ENCODE data around the gene RGMA. TPM values are rescaled to one million over a fixed set of nuclear protein-coding genes. Genes with fewer than 3 reads are reported as not detected.
"Not testable (repeated sequence)": the region's sequence is repeated elsewhere in the genome, so short reads cannot be mapped to it uniquely, and the experiment has no call there.

The RGMA gene
- total and polyA plus RNA-seq, 10 of the 15 experiments (the other 5 are each of a cell fraction or from before 2014, with no cell fraction given), result not detected

DNA sequence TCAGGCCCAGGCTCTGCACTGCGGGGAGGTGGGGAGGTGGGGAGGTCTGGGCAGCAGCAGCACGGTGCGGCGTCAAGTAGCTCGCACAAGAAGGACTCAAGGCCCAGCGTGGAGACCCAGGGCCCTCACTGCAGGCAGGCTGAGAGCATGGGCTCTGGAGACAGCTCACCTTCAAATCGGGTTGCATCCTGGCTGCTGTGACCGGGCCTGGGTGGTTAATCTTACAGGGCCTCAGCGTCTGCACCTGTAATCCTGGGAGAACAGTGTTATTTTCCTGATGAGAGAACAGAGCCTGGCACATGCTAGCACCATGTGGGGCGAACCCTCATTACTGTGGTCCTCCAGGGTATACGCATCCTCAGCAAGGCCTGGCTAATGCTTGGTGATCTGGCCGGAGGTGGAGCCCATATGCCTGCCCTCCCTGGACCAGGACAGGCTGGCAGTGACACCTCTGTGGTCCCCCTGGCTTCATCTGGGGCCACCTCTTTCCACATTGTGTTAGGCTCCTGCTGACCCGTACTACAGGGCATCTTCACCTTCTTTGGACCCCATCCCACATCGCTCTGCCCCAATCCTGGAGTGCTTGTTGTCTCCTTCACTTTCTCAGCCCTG lies 55.5 kb downstream of the RGMA start:
- ATAC-seq (no peak), FAIRE-seq (no peak), DNase-seq (ENCODE audit: low read depth, low spot score) (no peak)
- no peak overlapping the region for H3K4me2 ChIP-seq (ENCODE audit: control insufficient read depth, insufficient read depth)
- H3K36me3 ChIP-seq (ENCODE audit: control insufficient read depth in 2 of 2, insufficient read depth in 2 of 2, low read length in 1 of 2), result no peaks in the 10 kb centered on the region
- H3K79me2 ChIP-seq (ENCODE audit: control insufficient read depth, insufficient read depth, low read length), result no peaks in the 10 kb centered on the region
- no peaks in the 10 kb centered on the region for H3K4me1 ChIP-seq (ENCODE audit: control insufficient read depth, insufficient read depth, low read length)
- in situ Hi-C loops (cut with MboI), result loop anchor here (25.0 kb wide), 1 partner anchor 1279 kb away; no protein-coding TSS in a partner anchor
- H3K4me3 ChIP-seq, result no peak overlapping the region
- H4K20me1 ChIP-seq (ENCODE audit: control insufficient read depth, insufficient read depth), result peaks cover 4% of the 10 kb centered on the region; the same call in 1 of the 2 replicates
- no TSS peak for BruUV-seq (replicated peaks)
- intact Hi-C loops (cut with micrococcal nuclease; ENCODE audit: unreplicated experiment), result loop anchor here (5.0 to 10.0 kb wide), 2 partner anchors 239 to 944 kb away; no protein-coding TSS in a partner anchor
- no peak overlapping the region for H3K27ac ChIP-seq (ENCODE audit: control insufficient read depth, insufficient read depth)
- no peak overlapping the region for H2AFZ ChIP-seq (ENCODE audit: control insufficient read depth, low read depth, low read length)
- no peaks in the 10 kb centered on the region for H3K27me3 ChIP-seq (replicated peaks in 1 of 2; ENCODE audit: control insufficient read depth in 2 of 2, insufficient read depth in 2 of 2, low read length in 1 of 2)
- POLR2A ChIA-PET, result no interaction called here
- CTCF ChIA-PET, result interaction anchor here (1.7 kb wide), 1 partner anchor 236 kb away, joined by 8 read pairs; no protein-coding TSS in a partner anchor
- no peak overlapping the region for H3K9ac ChIP-seq (ENCODE audit: control insufficient read depth, insufficient read depth, low read length)
- RAD21 ChIA-PET (ENCODE audit: unreplicated experiment), result interaction anchor here (2.7 kb wide), 1 partner anchor 1086 kb away, joined by 9 read pairs; no protein-coding TSS in a partner anchor
- SMC1A ChIA-PET (ENCODE audit: uncharacterized antibody, unreplicated experiment), result interaction anchor here (1.8 kb wide), 1 partner anchor 1086 kb away, joined by 4 read pairs; no protein-coding TSS in a partner anchor
- 40% methylated on average over 10 of the region's 14 CpGs for WGBS (ENCODE audit: insufficient coverage, insufficient replicate concordance, low lambda C conversion rate, missing lambda C conversion rate)
- TF ChIP-seq, protein P1, sequence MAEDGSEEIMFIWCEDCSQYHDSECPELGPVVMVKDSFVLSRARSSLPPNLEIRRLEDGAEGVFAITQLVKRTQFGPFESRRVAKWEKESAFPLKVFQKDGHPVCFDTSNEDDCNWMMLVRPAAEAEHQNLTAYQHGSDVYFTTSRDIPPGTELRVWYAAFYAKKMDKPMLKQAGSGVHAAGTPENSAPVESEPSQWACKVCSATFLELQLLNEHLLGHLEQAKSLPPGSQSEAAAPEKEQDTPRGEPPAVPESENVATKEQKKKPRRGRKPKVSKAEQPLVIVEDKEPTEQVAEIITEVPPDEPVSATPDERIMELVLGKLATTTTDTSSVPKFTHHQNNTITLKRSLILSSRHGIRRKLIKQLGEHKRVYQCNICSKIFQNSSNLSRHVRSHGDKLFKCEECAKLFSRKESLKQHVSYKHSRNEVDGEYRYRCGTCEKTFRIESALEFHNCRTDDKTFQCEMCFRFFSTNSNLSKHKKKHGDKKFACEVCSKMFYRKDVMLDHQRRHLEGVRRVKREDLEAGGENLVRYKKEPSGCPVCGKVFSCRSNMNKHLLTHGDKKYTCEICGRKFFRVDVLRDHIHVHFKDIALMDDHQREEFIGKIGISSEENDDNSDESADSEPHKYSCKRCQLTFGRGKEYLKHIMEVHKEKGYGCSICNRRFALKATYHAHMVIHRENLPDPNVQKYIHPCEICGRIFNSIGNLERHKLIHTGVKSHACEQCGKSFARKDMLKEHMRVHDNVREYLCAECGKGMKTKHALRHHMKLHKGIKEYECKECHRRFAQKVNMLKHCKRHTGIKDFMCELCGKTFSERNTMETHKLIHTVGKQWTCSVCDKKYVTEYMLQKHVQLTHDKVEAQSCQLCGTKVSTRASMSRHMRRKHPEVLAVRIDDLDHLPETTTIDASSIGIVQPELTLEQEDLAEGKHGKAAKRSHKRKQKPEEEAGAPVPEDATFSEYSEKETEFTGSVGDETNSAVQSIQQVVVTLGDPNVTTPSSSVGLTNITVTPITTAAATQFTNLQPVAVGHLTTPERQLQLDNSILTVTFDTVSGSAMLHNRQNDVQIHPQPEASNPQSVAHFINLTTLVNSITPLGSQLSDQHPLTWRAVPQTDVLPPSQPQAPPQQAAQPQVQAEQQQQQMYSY (CRISPR knock-in tag; IDR thresholded peaks at IDR 0.05), result no peak
- TF ChIP-seq ZNF274 (IDR thresholded peaks at IDR 0.05; ENCODE audit: insufficient read depth, insufficient read length) (no peak), ZBED1 (IDR thresholded peaks at IDR 0.05; ENCODE audit: borderline replicate concordance) (no peak), ZNF24 (IDR thresholded peaks at IDR 0.05) (no peak)
- no peaks in the 10 kb centered on the region for H3K9me3 ChIP-seq (replicated peaks; ENCODE audit: control insufficient read depth, insufficient read depth, low read length)

DNA sequence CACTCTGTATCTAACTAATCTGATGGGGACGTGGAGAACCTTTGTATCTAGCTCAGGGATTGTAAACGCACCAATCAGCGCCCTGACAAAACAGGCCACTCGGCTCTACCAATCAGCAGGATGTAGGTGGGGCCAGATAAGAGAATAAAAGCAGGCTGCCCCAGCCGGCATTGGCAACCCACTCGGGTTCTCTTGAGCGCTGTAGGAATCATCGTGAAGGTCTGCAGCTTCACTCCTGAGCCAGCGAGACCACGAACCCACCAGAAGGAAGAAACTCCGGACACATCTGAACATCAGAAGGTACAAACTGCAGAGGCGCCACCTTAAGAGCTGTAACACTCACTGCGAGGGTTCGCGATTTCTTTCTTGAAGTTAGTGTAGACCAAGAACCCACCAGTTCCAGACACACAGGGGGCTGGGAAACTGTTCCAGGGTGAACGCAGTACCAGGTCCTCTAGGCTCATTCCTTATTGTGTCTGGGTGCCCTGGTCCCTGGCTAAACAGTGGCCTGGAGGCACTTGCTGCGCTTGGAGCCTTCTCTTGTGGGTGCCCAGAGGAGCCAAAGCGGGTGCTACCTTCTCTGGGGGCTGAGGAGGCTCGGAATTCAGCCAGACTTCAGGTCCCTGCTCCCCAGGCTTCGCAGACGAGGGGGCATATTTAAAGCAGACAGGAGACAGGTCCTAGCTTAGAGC lies 56.4 kb downstream of the RGMA start:
- H3K4me1 ChIP-seq (ENCODE audit: control insufficient read depth, insufficient read depth, low read length); H2AFZ ChIP-seq (ENCODE audit: control insufficient read depth, low read depth, low read length); H3K4me3 ChIP-seq; H3K4me2 ChIP-seq (ENCODE audit: control insufficient read depth, insufficient read depth); H3K27me3 ChIP-seq (replicated peaks in 1 of 2; ENCODE audit: control insufficient read depth in 2 of 2, insufficient read depth in 2 of 2, low read length in 1 of 2); H3K9ac ChIP-seq (ENCODE audit: control insufficient read depth, insufficient read depth, low read length); H3K36me3 ChIP-seq (ENCODE audit: control insufficient read depth in 2 of 2, insufficient read depth in 2 of 2, low read length in 1 of 2); RAD21 ChIA-PET (ENCODE audit: unreplicated experiment); DNase-seq (ENCODE audit: low read depth, low spot score); ATAC-seq; H3K9me3 ChIP-seq (replicated peaks; ENCODE audit: control insufficient read depth, insufficient read depth, low read length); FAIRE-seq; H3K79me2 ChIP-seq (ENCODE audit: control insufficient read depth, insufficient read depth, low read length); H3K27ac ChIP-seq (ENCODE audit: control insufficient read depth, insufficient read depth); POLR2A ChIA-PET; BruUV-seq (replicated peaks); H4K20me1 ChIP-seq (ENCODE audit: control insufficient read depth, insufficient read depth): not testable (repeated sequence)
- intact Hi-C loops (cut with micrococcal nuclease; ENCODE audit: unreplicated experiment), result loop anchor here (5.0 to 10.0 kb wide), 2 partner anchors 238 to 945 kb away; no protein-coding TSS in a partner anchor
- in situ Hi-C loops (cut with MboI), result loop anchor here (25.0 kb wide), 1 partner anchor 1280 kb away; no protein-coding TSS in a partner anchor
- SMC1A ChIA-PET (ENCODE audit: uncharacterized antibody, unreplicated experiment), result interaction anchor here (1.8 kb wide), 1 partner anchor 1087 kb away, joined by 4 read pairs; no protein-coding TSS in a partner anchor
- CTCF ChIA-PET, result interaction anchor here (1.4 to 5.8 kb wide), 3 partner anchors 14 to 1087 kb away, joined by 3 to 54 read pairs (median 8); no protein-coding TSS in a partner anchor
- WGBS (ENCODE audit: insufficient coverage, insufficient replicate concordance, low lambda C conversion rate, missing lambda C conversion rate), result 59% methylated on average over 21 of the region's 21 CpGs

Measured in GM12878 (cell line).